ENCODE measurements around the gene TIAM1.
A peak's percentile ranks its signal among the peaks of the same experiment; 100 is the strongest.

Gene TIAM1, protein sequence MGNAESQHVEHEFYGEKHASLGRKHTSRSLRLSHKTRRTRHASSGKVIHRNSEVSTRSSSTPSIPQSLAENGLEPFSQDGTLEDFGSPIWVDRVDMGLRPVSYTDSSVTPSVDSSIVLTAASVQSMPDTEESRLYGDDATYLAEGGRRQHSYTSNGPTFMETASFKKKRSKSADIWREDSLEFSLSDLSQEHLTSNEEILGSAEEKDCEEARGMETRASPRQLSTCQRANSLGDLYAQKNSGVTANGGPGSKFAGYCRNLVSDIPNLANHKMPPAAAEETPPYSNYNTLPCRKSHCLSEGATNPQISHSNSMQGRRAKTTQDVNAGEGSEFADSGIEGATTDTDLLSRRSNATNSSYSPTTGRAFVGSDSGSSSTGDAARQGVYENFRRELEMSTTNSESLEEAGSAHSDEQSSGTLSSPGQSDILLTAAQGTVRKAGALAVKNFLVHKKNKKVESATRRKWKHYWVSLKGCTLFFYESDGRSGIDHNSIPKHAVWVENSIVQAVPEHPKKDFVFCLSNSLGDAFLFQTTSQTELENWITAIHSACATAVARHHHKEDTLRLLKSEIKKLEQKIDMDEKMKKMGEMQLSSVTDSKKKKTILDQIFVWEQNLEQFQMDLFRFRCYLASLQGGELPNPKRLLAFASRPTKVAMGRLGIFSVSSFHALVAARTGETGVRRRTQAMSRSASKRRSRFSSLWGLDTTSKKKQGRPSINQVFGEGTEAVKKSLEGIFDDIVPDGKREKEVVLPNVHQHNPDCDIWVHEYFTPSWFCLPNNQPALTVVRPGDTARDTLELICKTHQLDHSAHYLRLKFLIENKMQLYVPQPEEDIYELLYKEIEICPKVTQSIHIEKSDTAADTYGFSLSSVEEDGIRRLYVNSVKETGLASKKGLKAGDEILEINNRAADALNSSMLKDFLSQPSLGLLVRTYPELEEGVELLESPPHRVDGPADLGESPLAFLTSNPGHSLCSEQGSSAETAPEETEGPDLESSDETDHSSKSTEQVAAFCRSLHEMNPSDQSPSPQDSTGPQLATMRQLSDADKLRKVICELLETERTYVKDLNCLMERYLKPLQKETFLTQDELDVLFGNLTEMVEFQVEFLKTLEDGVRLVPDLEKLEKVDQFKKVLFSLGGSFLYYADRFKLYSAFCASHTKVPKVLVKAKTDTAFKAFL (N-terminal part only)

DNA sequence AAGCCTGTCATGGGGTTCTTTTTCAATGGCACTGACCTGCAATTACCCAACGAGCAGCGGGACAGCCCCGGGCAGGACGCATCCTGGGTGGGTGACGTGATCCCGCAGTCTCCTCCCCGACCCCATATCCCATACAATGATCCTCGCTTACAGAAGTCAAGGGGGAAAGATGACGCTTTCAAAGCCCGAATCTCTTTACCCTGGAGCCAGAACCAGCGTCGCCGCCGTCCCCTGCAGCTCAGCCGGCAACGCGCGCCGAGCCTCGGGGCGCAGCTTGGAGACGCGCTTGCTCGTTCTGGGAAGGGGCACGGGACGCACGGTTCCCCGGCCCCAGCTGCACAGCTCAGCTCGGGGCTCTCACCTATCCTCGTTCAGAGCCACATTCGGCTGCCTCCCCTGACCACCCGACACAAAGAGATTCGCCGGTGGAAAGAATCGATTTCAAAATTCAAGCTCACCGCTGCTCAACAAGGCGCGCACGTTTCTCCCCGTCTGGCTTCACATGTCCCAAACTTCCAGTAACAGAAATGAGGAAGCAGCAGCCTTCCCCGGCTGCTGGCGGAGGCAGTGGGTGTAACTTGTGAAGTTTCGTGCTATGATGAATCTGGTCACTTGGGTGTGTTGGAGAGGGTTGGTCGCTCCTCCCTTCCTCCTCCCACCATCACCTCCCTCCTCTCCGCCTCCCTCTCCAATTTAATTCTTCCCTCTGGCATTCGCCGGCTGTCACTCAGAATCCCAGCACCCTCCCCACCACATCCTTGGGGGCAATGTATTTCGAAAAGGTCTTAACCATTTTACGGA, at the start of gene TIAM1:
Gene TIAM1, minus strand, starts transcription at position 582 of the 801 bp plus-strand sequence. CDS start 77,289 bp downstream, outside the sequence.
- peak; percentile 25 for DNase-seq (ENCODE audit: low spot score)

DNA sequence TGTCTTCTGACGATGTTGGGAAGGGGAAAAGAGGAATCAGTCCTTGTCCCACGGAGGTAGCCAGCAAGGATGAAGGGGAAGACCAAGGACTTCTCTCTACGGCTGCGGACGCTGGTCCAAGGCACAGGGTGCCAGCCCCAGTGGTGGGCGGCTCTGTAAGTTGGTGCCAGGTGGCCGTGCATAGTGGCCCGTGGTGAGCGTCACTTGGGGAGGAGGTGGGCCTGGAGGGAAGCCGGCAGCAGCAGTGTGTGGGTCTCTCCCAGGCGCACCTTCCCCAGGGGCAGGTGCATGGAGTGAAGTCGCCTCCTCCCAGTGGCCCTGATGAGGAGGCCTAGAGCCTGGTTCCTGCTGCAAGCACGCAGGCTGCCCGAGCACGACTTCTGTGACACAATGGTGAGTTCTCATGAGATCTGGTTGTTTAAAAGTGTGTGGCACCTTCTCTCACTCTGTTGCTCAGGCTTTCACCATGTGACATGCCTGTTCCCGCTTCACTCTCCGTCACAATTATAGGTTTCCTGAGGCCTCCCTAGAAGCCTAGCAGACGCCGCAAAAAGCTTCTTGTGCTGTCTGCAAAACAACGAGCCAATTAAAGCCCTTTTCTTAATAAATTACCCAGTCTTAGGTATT, 43.6 kb upstream of the TIAM1 start:
- no peak for DNase-seq (ENCODE audit: low spot score)

DNA sequence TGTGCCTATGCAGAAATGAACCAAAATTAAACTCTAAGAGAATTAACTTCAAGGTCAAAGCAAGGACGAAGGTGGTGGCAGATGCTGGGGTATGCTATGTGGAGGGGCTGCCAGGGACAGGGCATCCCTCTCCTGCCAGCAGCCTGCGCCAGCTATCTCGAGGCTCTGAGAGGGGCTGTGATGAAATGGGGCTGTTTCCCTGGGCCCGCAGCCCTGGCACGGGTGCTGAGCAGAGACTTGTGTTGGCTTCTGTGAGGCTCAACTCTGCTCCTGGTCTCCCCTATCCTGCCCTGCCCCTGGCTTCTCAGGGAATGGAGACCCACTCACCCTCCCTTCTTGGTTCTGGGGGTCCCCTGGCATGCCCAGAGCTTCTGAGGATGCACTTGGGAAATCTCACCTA, 41.9 kb upstream of the TIAM1 start:
- DNase-seq (ENCODE audit: low spot score), result no peak

DNA sequence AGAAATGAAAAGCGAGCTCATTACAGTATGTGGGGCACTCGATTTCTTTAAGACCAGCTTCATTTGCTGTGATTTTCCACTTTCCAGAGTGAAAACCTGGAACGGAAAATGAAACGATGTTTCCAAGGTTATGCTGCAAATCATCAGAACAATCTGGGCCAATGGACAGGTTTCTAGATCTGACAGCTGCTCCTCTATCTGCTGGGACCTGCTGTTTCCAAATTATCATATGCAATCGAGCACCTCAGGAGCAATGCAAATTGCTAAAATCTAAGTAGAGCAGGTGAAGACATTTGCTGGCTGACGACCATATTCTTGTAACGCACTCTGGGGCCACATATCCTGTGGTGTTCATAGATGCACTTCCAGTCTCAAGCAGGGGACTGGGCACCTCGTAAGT, 39.7 kb upstream of the TIAM1 start:
- no peak for DNase-seq (ENCODE audit: low spot score)

DNA sequence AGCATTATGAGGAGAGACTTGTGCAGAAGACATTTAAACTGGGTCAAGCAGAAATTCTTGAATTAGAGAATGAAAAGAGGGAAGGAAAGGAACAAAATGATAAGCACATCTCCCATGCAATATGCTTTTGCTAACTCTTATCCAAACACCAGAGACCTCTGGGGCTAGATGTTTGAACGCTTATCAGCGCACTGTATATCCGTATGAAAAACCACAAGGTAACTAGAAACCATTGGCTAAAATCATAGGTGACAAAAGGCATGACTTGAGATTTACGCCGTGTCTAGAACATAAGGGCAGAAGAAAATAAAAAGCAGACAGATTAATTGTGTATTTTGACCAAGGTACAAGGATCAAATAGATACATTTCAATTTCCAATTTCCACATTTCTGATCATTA, 38.0 kb upstream of the TIAM1 start:
- no peak for DNase-seq (ENCODE audit: low spot score)

DNA sequence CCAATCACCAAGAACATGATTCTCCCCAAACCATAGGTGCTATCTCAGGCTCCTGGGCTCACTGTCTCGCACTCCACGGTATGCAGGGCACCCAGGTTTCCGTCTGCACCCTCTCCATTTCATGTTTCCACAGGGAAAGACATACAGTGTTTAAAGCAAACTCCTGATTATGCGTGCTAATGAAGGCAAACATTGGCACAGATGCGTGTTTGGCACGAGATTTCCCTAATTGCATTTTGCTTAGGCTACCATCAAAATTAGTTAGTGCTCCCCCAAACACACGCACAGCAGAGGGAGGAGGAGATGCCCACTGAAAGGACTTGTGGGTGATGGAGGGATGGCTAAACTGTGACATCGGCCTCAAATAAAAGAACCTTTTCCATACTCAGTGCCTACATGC, 32.2 kb upstream of the TIAM1 start:
- DNase-seq (ENCODE audit: low spot score), result no peak

DNA sequence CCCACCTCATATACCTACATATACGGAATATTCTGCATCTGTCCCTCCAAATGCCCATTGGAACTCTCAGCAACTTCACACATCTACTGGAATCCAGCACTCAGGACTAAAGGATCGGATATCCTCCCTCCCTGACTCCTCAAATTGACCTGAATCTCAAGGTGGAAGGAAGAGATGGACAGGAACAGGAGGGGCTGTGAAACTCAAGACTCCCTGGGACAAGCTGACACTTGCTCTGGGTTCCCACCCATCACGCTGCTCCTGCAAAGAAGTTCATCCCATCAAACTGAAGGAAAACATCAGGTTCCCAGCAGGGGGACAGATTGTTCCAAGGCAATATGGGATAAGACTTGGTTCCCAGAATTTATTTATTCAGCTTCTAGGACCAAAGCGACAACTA, 30.3 kb upstream of the TIAM1 start:
- no peak for DNase-seq (ENCODE audit: low spot score)

DNA sequence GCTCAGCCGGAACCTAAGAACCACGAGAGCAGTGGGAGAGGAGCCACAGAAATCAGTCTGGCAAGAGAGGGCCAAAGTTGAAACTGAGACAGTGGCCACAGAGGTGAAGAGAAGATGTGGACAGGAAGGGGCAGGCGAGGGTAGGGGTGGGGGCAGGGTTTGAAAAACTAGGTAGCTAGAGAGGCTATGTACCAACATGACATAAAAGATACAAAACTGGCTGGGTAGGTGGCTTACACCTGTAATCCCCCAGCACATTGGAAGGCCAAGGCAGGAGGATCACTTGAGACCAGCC, 28.4 kb upstream of the TIAM1 start:
- no peak for DNase-seq (ENCODE audit: low spot score)

DNA sequence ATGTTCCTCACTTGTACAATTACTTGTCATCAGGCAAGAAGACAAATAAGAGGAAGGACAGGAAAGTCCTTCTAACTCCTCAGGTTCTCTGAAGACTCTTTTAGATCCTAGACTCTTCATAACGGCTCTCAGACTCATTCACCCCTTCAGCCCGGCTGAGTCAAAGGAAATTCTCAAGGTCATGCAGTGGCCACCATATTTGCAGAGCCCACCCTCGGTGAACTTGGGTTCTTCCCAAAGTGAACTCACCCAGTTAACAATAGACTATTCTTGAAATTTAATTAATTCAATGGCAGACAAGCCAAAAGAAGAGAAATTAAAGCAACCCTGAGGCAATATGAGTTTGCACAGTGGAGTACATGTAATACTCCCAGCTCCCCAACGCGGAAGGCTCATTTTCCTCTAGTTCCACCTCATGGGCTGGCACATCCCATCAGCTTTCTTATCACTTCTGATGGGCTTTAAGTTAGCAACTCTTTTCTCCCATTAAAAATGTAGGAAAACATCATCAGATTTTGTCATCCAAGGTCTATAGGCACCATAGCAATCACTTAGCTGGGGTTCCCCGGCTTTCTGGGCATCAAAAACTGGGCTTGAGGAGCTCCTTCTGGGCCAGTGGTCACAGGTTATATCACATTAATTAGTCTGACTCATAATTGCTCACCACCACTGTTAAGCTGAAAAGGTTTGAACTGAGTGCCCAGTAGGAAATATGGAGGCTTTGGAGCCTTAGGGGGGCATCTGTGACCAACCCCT, 27.8 kb upstream of the TIAM1 start:
- DNase-seq (ENCODE audit: low spot score), result no peak

DNA sequence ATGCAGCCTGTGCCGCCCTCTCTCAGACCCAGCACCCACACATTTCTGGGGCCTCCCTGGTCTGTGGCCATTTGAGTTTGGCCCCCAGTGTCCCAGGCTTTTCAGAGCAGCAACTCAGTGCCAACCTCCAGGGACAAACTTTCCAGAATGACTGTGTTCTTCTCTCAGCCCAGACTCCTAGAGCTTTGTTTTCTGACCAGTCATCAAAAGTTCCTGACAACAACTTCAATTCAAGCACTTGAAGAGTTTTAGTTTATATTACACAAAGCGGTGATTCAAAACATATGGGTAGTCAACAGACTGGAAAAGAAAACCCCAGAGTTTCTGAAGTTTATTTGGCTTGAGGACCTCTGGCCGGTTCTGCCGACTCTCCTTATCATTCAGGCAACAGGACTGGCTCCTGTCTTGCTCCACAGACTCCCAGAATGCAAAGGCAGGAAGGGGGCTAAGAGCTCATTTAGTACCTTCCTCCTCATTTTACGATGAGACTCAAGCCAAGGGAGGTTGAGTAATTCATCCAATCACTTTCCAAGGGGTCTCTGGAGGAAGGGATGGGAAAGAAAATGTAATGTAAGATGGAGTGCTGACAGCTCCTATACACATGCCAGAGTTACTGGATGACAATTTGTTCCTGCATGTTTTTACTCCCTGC, 27.0 kb upstream of the TIAM1 start:
- no peak for DNase-seq (ENCODE audit: low spot score)

DNA sequence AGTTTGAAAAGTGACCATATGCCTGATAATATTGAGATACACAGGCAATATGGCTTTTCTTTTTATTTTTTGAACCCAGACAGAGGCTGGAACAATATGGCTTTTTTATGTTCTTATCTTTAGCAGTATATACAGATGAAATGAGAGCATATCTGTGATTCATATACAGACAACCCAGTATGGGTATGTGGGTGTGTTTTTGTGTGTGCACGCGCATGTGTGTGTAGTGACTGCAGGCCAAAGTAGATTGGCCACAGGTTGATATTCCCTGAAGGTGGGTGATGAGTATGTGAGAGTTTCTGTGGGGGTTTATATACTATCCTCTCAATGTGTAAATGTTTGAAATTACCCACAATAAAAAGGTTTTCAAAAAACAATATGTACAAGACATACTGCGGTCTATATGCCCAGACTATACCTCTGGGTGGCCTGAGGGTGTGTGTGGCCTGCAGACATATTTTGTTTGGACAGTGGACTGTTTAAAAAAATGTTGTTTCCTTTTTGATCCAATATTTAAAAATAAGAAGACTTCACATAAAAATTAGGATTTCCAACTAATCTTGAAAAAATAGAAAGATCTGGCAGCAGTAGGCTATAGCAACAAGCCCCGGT, 26.3 kb upstream of the TIAM1 start:
- DNase-seq (ENCODE audit: low spot score), result no peak

DNA sequence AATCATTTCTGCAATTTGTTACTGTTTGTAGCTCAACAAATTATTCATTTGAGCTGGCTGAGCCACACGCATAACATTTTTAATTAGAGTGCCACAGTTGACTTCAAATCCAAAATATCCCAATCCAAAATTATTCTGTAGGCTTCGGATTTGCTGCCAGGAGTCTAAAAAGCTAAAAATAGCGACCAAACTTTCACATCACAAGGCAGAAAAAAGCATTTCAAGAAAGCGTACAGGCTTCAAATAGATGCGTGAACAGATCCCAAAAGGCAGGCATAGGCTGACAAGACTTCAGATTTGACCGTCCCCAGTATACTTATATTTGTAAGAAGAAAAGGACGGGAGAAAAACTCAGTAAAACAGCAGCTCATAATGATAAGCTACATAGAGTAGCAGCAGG, 24.3 kb upstream of the TIAM1 start:
- DNase-seq (ENCODE audit: low spot score), result no peak

DNA sequence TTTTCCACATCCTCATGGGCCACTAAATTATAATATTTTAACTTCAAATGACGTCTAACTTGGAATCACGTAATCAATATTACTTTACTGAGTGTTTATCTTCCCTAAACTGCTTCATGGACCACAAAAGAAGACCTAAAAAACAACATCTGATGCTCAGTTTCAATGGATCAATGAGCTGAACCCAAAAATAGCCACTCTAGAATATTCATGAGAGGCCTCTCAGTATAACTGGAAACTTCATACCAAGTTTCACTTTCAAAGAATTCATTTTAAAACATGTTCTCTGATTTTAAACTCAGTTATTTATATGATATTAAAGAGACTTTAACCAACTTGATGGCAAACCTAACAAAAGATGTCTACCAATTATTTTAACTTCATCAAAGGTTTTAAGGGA, 23.7 kb upstream of the TIAM1 start:
- no peak for DNase-seq (ENCODE audit: low spot score)

DNA sequence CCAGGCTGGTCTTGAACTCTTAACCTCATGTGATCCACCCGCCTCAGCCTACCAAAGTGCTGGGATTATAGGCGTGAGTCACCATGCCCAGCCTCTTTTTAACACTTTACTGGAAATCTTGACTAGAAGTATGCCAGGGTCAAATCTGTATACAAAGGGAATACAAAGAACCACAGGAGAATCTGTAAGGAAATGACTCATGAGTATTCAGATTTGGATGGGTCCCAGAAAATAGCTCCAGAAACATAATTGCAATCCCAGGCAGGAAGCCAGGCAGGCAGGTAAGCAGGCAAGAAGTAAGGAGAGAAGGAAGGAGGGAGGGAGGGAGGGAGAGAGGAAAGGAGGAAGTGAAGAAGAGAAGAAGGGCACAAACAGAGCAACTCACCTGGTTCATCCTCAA, 22.8 kb upstream of the TIAM1 start:
- DNase-seq (ENCODE audit: low spot score), result no peak

DNA sequence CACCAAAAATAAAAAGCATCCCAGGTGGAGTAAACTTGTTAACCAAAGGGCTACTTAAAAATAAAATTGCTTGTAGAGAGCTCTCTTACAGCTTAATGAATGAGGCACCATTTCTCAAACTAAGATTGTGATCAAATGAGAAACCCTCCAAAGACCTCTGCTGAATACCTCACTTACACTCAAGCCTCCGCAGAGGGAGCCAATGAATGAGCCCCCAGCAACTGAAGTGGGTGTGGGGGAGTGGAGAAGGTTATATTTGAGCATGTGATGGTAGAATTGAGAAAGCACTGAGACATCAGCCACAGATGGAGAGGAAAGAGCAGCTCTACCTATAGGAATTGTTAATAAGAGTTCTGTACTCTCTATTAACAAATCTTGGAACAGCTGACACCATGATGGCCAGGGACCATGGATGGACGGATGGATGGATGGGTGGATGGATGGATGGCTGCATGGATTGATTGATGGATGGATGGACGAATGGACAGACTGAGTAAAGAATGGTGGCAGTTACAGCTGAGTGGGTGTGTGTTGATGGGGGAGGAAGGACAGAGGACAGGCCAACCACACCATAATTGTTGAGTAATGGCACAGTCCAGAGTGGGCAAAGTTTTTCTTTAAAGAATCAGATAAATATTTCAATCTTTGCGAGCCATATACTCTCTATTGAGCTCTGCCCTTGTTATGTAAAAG, 20.3 kb upstream of the TIAM1 start:
- DNase-seq (ENCODE audit: low spot score), result no peak

DNA sequence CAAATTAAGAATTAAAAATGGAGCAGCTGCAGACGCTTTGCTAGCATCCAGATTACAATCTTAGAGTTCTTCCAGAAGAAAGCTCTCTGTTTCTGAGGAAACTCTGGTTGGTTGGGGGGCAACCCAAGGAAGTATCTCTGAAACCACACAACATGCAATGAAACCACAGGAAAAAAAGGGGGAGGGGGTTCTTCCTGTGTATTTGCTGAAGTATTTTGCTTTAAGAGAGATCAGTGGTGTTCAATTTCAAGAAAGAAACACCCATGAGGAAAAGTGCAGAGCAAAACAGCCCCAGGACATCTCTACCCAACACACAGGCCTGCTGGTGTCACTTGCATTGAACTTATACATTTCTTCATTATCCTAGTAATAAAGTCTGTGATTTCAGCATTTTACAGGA, 19.7 kb upstream of the TIAM1 start:
- DNase-seq (ENCODE audit: low spot score), result no peak

DNA sequence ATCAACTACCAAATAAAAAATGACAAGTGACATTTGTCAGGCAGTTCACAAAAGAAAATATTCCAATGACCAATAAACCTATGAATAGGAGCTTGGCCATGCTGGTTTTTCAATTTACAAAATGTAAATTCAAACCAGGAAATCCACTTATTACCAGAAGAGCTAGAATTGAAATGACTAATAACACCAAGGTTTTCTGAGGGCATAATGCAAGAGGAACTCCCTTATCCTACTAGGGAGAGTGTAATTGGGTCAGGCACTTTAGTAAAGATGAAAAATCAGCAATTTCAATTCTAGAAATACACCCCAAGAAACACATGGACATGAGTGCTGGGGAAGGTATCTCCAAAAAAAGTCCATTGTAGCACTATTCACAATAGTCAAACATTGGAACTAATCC, 16.7 kb upstream of the TIAM1 start:
- no peak for DNase-seq (ENCODE audit: low spot score)

DNA sequence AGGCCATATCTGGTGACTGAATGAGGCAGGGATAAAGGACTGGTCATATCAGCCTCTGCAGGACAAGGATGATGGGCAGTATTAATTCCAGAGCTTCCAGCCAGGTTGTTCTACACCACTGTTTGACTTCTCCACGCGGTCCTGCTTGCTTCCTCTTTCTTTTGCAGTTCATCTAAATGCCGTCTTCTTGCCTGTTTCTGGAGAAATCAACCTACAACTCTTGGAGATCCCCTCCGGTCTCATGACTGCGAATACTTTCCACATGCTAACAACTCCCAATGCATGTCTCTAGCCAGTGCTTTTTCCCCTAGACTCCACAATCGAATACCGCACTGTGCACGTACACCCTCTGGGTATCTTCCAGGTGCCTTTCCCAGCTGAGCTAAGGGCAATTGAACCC, 14.1 kb upstream of the TIAM1 start:
- DNase-seq (ENCODE audit: low spot score), result no peak

DNA sequence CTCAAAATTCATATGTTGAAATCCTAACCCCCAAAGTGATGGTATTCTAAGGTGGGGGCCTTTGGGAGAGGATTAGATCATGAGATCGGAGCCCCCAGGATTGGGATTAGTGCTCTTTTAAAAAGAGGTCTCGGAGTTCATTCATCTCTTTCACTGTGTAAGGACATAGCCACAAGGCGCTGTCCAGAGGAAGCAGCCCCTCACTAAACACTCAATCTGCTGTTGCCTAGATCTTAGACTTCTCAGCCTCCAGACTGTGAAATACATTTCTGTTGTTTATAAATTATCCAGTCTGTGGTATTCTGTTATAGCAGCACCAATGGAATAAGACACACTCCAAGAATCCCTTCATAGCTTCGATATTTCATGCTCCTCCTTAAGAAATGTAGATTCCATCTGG, 12.4 kb upstream of the TIAM1 start:
- DNase-seq (ENCODE audit: low spot score), result no peak
